Measurements from ENCODE around the gene ATG5.

Gene ATG5

DNA sequence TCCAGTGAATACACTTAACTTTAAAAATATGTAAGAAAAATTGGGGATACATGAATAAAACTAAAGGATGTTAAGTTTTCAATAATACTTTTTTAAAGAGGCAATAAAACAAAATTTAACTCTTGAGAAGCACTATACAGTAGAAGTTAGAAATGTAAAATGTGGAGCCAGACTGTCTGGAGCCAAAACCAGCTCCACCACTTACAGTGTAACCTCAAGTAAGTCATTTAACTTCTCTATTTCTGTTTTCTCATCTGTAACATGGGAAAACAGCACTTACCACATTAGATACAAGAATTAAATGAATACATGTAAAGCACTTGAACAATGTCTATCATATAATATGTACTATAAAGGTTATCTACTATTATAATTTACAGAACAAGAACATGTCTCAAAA, 6.7 kb downstream of the ATG5 start:
- TF ChIP-seq, protein P1, sequence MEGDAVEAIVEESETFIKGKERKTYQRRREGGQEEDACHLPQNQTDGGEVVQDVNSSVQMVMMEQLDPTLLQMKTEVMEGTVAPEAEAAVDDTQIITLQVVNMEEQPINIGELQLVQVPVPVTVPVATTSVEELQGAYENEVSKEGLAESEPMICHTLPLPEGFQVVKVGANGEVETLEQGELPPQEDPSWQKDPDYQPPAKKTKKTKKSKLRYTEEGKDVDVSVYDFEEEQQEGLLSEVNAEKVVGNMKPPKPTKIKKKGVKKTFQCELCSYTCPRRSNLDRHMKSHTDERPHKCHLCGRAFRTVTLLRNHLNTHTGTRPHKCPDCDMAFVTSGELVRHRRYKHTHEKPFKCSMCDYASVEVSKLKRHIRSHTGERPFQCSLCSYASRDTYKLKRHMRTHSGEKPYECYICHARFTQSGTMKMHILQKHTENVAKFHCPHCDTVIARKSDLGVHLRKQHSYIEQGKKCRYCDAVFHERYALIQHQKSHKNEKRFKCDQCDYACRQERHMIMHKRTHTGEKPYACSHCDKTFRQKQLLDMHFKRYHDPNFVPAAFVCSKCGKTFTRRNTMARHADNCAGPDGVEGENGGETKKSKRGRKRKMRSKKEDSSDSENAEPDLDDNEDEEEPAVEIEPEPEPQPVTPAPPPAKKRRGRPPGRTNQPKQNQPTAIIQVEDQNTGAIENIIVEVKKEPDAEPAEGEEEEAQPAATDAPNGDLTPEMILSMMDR (IDR thresholded peaks at IDR 0.05; ENCODE audit: unreplicated experiment in 3 of 3) = no peak
- H3K36me3 Mint-ChIP-seq (ENCODE audit: low read depth) = peaks cover 17% of the 10 kb centered on the region
- no peak overlapping the region for H3K4me3 Mint-ChIP-seq
- no peak overlapping the region for H3K27ac Mint-ChIP-seq
- no peaks in the 10 kb centered on the region for H3K9me3 Mint-ChIP-seq
- peaks cover 6% of the 10 kb centered on the region for H3K4me1 Mint-ChIP-seq
- H3K27me3 Mint-ChIP-seq (ENCODE audit: low read depth) = no peaks in the 10 kb centered on the region

DNA sequence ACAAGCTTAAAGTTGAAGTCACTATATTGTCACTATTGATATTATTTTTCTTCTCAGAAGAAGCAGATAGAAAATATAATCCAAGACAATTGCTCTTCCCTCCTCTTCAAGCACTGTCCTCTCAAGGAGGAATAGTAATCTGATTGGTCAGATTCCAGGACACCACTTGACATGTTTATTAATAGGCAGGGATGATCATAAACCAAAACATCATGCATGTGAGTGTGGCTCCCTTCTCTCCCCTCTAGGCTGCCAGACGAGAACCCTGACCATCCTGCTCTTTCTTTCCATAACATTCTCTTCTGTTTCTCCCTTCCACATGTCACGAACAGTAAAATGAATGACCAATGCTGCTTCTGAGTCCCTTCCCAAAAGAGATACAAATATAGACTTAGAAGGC, 7.5 kb downstream of the ATG5 start:
- Mint-ChIP-seq H3K9me3 (no peaks in the 10 kb centered on the region), H3K36me3 (ENCODE audit: low read depth) (peaks cover 24% of the 10 kb centered on the region), H3K27me3 (ENCODE audit: low read depth) (no peaks in the 10 kb centered on the region), H3K4me3 (no peak overlapping the region), H3K27ac (no peak overlapping the region), H3K4me1 (no peaks in the 10 kb centered on the region)
- TF ChIP-seq, protein P1 (IDR thresholded peaks at IDR 0.05; ENCODE audit: unreplicated experiment in 3 of 3) = no peak

DNA sequence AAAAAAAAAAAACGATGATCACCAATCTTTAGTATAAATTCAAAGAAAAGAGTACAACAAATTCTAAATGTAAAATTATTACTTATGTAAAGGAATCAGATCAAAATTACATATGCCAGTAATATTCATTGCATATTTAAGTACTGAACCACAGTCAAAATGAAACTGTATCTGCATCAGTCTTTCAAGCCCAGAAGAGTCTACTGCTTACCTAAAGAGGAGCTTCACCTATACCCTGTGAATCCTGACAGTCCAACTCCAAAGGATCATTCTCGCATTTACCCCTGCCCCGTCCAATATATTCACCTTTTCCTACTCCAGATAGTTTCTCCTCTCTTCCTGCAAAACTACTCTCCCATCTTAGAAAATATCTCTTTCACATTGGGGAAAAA, 9.2 kb downstream of the ATG5 start:
- H3K4me1 Mint-ChIP-seq = peaks cover 2% of the 10 kb centered on the region
- no peak overlapping the region for H3K4me3 Mint-ChIP-seq
- no peak overlapping the region for H3K27ac Mint-ChIP-seq
- no peaks in the 10 kb centered on the region for H3K27me3 Mint-ChIP-seq (ENCODE audit: low read depth)
- TF ChIP-seq, protein P1 (IDR thresholded peaks at IDR 0.05; ENCODE audit: unreplicated experiment in 3 of 3) = no peak
- H3K9me3 Mint-ChIP-seq = no peaks in the 10 kb centered on the region
- peaks cover 35% of the 10 kb centered on the region for H3K36me3 Mint-ChIP-seq (ENCODE audit: low read depth)

DNA sequence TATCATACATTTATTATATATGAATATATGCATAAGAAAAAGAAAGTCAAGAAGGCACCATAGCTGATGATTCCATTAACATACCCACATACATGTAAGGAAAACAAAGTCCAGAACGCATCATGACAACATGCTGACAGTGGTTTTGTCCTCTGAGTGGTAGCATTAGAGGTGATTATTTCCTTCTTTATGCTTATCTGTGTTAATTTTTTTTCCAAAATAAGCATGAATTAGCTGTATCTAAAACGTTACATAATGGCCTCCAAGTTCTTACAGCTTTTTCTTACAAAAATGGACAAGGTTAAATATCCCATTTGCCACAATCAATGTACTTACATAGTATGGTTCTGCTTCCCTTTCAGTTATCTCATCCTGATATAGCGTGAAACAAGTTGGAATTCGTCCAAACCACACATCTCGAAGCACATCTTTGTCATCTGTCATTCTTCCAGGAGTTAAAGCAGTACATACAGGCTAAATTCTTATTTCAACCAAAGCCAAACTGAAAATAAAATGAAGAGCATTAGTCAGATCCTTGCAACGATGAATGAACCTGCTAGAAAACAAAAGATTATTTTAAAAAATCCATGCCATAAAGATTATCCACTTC, 9.7 kb downstream of the ATG5 start:
- Mint-ChIP-seq H3K4me3 (no peak overlapping the region), H3K27me3 (ENCODE audit: low read depth) (no peaks in the 10 kb centered on the region), H3K36me3 (ENCODE audit: low read depth) (peaks cover 40% of the 10 kb centered on the region), H3K27ac (no peak overlapping the region), H3K4me1 (peaks cover 4% of the 10 kb centered on the region), H3K9me3 (no peaks in the 10 kb centered on the region)
- TF ChIP-seq, protein P1 (IDR thresholded peaks at IDR 0.05; ENCODE audit: unreplicated experiment in 3 of 3) = no peak

DNA sequence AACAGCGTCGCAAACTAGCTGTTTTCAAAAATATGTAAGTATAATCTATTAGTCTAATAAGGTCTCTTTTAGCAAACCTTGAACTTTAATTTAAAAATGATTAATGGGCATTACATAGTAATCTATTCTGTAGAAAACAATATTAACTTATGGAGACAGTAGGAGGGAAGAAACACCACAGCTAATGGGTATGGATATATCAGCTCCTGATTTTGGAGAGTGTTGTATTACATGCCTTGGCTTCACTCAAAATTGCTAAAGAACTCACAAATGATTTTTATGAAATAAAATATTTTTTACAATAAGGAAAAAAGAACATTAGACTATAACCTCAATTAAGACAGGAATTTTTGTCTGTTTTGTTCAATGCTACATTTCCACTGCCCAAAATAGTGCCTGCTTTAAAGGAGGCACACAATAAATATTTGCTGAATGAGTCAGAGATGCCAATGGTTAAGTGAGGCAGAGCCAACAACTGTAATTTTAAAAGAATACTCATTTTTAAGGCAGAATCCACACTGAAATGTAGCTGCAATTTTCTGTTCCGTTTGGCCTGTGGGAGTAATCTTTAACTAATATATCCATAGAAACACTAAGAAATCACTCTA, 15.7 kb downstream of the ATG5 start:
- H3K36me3 Mint-ChIP-seq (ENCODE audit: low read depth) = peaks cover 47% of the 10 kb centered on the region
- no peaks in the 10 kb centered on the region for H3K27me3 Mint-ChIP-seq (ENCODE audit: low read depth)
- TF ChIP-seq, protein P1 (IDR thresholded peaks at IDR 0.05; ENCODE audit: unreplicated experiment in 3 of 3) = no peak
- H3K27ac Mint-ChIP-seq = no peak overlapping the region
- H3K4me1 Mint-ChIP-seq = peaks cover 4% of the 10 kb centered on the region
- H3K4me3 Mint-ChIP-seq = no peak overlapping the region
- H3K9me3 Mint-ChIP-seq = no peaks in the 10 kb centered on the region

DNA sequence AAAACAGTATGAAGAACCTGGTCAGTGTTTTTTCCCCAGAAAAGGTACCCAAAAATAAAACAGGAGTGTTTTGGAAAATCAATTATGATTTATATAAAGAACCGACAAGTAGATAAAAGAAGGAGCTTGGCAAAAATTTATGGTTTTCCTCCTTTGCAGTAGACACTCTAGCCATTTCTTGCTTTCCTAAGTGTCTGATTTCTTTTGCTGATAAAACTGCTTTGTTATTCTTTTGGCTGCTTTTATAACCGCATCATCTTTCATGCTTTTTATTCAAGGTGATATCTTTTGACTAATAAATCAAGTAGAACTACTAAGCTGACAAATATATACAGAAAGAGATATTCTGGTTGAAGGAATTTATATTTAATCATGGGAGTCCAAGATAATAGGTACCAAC, 16.6 kb downstream of the ATG5 start:
- Mint-ChIP-seq H3K9me3 (no peaks in the 10 kb centered on the region), H3K27me3 (ENCODE audit: low read depth) (no peaks in the 10 kb centered on the region), H3K4me1 (peaks cover 4% of the 10 kb centered on the region), H3K36me3 (ENCODE audit: low read depth) (peaks cover 45% of the 10 kb centered on the region), H3K27ac (no peak overlapping the region), H3K4me3 (no peak overlapping the region)
- TF ChIP-seq, protein P1 (IDR thresholded peaks at IDR 0.05; ENCODE audit: unreplicated experiment in 3 of 3) = no peak

Data from nephron (organoid).